SK-N-SH treated with all-trans-retinoic acid at 6 μM for 48 hours (cell line): ENCODE results near the gene DNAAF5.

Source experiments
- ATAC-seq: fragments of 200-7000 bp; cut with Tn5 transposase; 3 replicates; pipeline ENCODE4 v1.9.1; 2020; ENCODE audit warnings: mild to moderate bottlenecking, moderate library complexity
- BACH2 ChIP-seq: fragments of 250-450 bp; sonication (Bioruptor Pico); IDR thresholded peaks from 2 replicates; pipeline ENCODE4 v1.9.0; 2021; ENCODE audit warnings: mild to moderate bottlenecking, borderline replicate concordance
- CREB5 ChIP-seq: fragments of 250-450 bp; sonication (Bioruptor Pico); IDR thresholded peaks from 2 replicates; pipeline ENCODE4 v1.5.1; 2020; ENCODE audit warnings: low read depth, mild to moderate bottlenecking, moderate library complexity
- ESRRG ChIP-seq: fragments of 250-450 bp; sonication (Bioruptor Pico); IDR thresholded peaks from 2 replicates; pipeline ENCODE4 v1.6.1; 2021; ENCODE audit warnings: mild to moderate bottlenecking
- GLIS3 ChIP-seq: fragments of 250-450 bp; sonication (Bioruptor Pico); IDR thresholded peaks from 2 replicates; pipeline ENCODE4 v1.5.0; 2020; ENCODE audit warnings: mild to moderate bottlenecking, moderate library complexity
- ISL1 ChIP-seq: fragments of 250-450 bp; sonication (Bioruptor Pico); IDR thresholded peaks from 2 replicates; pipeline ENCODE4 v2.1.2; 2022; ENCODE audit warnings: mild to moderate bottlenecking, moderate library complexity
- SNAI2 ChIP-seq: fragments of 250-450 bp; sonication (Bioruptor Pico); IDR thresholded peaks from 2 replicates; pipeline ENCODE4 v1.5.0; 2020; ENCODE audit warnings: mild to moderate bottlenecking, moderate library complexity
- TCF4 ChIP-seq: fragments of 250-450 bp; sonication (Bioruptor Pico); IDR thresholded peaks from 2 replicates; pipeline ENCODE4 v1.8.0; 2021; ENCODE audit warnings: mild to moderate bottlenecking, moderate library complexity, borderline replicate concordance
- TOX ChIP-seq: fragments of 250-450 bp; sonication (Bioruptor Pico); IDR thresholded peaks from 2 replicates; pipeline ENCODE4 v1.8.0; 2021; ENCODE audit warnings: mild to moderate bottlenecking, moderate library complexity, borderline replicate concordance
- ZC3H10 ChIP-seq: fragments of 250-450 bp; sonication (Bioruptor Pico); IDR thresholded peaks from 2 replicates; pipeline ENCODE4 v1.5.1; 2021; ENCODE audit warnings: mild to moderate bottlenecking, moderate library complexity
- ZFP3 ChIP-seq: fragments of 250-450 bp; sonication (Bioruptor Pico); IDR thresholded peaks from 2 replicates; pipeline ENCODE4 v1.5.0; 2020; ENCODE audit warnings: mild to moderate bottlenecking, moderate library complexity
- ZFP30 ChIP-seq: fragments of 450-650 bp; formaldehyde crosslinking; IDR thresholded peaks from 2 replicates; pipeline ENCODE4 v1.5.0; 2022; ENCODE audit warnings: mild to moderate bottlenecking, moderate library complexity
- ZNF565 ChIP-seq: fragments of 450-650 bp; formaldehyde crosslinking; conservative IDR thresholded peaks from 2 replicates; pipeline ENCODE4 v1.5.0; 2020; ENCODE audit warnings: low read depth, mild to moderate bottlenecking, moderate library complexity
- ZNF8 ChIP-seq: fragments of 450-650 bp; formaldehyde crosslinking; IDR thresholded peaks from 2 replicates; pipeline ENCODE4 v1.5.0; 2020; ENCODE audit warnings: mild to moderate bottlenecking, moderate library complexity
- TF ChIP-seq, protein P1 (sequence below): fragments of 250-450 bp; sonication (Bioruptor Pico); IDR thresholded peaks from 2 replicates; pipeline ENCODE4 v1.5.0; 2020; ENCODE audit warnings: mild to moderate bottlenecking, moderate library complexity
- TF ChIP-seq, protein P2 (sequence below): fragments of 250-450 bp; sonication (Bioruptor Pico); IDR thresholded peaks from 2 replicates; pipeline ENCODE4 v1.8.0; 2020; ENCODE audit warnings: mild to moderate bottlenecking, moderate library complexity, borderline replicate concordance
- TF ChIP-seq, protein P3 (sequence below): fragments of 250-450 bp; sonication (Bioruptor Pico); IDR thresholded peaks from 2 replicates; pipeline ENCODE4 v1.5.1; 2021; ENCODE audit warnings: mild to moderate bottlenecking, moderate library complexity

The DNAAF5 gene

DNA sequence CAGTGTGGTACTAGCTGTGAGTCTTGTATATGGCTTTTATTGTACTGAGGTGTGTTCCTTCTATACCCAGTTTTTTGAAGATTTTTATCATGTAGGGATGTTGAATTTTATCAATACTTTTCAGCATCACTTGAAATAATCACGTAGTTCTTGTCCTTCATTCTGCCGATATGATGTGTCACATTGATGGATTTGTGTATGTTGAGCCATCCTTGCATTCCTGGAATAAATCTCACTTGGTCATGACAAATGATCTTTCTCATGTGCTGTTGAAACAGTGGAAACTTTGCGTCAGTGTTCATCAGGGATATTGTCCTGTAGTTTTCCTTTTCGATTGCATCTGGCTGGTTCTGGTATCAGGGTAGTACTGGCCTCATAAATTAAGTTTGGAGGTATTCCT, 7.7 kb downstream of the DNAAF5 start (continued):
- TF ChIP-seq, protein P1, sequence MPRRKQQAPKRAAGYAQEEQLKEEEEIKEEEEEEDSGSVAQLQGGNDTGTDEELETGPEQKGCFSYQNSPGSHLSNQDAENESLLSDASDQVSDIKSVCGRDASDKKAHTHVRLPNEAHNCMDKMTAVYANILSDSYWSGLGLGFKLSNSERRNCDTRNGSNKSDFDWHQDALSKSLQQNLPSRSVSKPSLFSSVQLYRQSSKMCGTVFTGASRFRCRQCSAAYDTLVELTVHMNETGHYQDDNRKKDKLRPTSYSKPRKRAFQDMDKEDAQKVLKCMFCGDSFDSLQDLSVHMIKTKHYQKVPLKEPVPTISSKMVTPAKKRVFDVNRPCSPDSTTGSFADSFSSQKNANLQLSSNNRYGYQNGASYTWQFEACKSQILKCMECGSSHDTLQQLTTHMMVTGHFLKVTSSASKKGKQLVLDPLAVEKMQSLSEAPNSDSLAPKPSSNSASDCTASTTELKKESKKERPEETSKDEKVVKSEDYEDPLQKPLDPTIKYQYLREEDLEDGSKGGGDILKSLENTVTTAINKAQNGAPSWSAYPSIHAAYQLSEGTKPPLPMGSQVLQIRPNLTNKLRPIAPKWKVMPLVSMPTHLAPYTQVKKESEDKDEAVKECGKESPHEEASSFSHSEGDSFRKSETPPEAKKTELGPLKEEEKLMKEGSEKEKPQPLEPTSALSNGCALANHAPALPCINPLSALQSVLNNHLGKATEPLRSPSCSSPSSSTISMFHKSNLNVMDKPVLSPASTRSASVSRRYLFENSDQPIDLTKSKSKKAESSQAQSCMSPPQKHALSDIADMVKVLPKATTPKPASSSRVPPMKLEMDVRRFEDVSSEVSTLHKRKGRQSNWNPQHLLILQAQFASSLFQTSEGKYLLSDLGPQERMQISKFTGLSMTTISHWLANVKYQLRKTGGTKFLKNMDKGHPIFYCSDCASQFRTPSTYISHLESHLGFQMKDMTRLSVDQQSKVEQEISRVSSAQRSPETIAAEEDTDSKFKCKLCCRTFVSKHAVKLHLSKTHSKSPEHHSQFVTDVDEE (CRISPR knock-in tag): no peak
- TF ChIP-seq GLIS3 (no peak), ZNF8 (CRISPR knock-in tag) (no peak), TOX (CRISPR knock-in tag) (no peak), ZNF565 (CRISPR knock-in tag) (no peak), BACH2 (no peak)

DNA sequence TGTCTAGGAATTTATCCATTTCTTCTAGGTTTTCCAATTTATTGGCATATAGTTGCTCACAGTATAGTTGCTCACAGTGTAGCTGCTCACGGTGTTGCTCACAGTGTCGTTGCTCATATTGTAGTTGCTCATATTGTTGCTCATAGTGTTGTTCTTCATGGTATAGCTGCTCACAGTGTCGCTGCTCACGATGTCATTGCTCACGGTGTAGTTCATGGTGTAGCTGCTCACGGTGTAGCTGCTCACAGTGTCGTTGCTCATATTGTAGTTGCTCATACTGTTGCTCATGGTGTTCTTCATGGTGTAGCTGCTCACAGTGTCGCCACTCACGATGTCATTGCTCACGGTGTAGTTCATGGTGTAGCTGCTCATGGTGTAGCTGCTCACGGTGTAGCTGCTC, 8.3 kb downstream of the DNAAF5 start:
- no peak for ATAC-seq
- TF ChIP-seq, protein P2, sequence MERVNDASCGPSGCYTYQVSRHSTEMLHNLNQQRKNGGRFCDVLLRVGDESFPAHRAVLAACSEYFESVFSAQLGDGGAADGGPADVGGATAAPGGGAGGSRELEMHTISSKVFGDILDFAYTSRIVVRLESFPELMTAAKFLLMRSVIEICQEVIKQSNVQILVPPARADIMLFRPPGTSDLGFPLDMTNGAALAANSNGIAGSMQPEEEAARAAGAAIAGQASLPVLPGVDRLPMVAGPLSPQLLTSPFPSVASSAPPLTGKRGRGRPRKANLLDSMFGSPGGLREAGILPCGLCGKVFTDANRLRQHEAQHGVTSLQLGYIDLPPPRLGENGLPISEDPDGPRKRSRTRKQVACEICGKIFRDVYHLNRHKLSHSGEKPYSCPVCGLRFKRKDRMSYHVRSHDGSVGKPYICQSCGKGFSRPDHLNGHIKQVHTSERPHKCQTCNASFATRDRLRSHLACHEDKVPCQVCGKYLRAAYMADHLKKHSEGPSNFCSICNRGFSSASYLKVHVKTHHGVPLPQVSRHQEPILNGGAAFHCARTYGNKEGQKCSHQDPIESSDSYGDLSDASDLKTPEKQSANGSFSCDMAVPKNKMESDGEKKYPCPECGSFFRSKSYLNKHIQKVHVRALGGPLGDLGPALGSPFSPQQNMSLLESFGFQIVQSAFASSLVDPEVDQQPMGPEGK: no peak
- TF ChIP-seq SNAI2 (CRISPR knock-in tag) (no peak), ZFP30 (no peak), ISL1 (CRISPR knock-in tag) (no peak), ESRRG (CRISPR knock-in tag) (no peak), TCF4 (no peak)
- TF ChIP-seq, protein P3, sequence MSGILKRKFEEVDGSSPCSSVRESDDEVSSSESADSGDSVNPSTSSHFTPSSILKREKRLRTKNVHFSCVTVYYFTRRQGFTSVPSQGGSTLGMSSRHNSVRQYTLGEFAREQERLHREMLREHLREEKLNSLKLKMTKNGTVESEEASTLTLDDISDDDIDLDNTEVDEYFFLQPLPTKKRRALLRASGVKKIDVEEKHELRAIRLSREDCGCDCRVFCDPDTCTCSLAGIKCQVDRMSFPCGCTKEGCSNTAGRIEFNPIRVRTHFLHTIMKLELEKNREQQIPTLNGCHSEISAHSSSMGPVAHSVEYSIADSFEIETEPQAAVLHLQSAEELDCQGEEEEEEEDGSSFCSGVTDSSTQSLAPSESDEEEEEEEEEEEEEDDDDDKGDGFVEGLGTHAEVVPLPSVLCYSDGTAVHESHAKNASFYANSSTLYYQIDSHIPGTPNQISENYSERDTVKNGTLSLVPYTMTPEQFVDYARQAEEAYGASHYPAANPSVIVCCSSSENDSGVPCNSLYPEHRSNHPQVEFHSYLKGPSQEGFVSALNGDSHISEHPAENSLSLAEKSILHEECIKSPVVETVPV (CRISPR knock-in tag): no peak
- TF ChIP-seq, all 23 proteins: peak for 0

DNA sequence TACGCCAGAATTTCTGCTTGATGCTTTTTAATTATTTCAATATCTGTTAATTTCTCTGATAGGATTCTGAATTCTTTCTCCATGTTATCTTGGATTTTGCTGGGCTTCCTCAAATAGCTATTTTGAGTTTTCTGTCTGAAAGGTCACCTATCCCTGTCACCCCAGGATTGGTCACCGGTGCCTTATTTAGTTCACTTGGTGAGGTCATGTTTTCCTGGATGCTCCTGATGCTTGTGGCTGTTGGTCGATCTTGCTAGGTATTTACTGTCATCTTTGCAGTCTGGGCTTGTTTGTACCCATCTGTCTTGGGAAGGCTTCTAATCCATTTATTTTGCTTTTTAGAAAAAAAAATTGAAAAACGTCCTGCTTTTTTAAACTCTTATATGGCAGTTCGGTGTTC, 11.7 kb downstream of the DNAAF5 start:
- no peak for ATAC-seq

More for the DNA sequence above, 11.7 kb downstream of the DNAAF5 start:
- TF ChIP-seq TCF4 (no peak), CREB5 (CRISPR knock-in tag) (no peak), ZC3H10 (CRISPR knock-in tag) (no peak), GLIS3 (no peak), ESRRG (CRISPR knock-in tag) (no peak), ZFP3 (CRISPR knock-in tag) (no peak)
- TF ChIP-seq, protein P1 (CRISPR knock-in tag): no peak
